Fibroblast of peridontal ligament (primary cell): ENCODE results near the gene GFM1.

ENCODE experiments used
- DNase-seq: peaks from one replicate; pipeline ENCODE4 v3.0.0-alpha.2; 2010; ENCODE audit errors: extremely low read depth

The GFM1 gene

GRCh38 chr3:158644345-158644908, at the start of gene GFM1:
GFM1 (plus strand) TSS chr3:158644527; CDS start chr3:158644635, 108 bp downstream.
- peak; percentile 95 for DNase-seq

- DNase-seq: no peak
These were observed 43.5 kb upstream of the GFM1 start for GRCh38 chr3:158600787-158601186.

- DNase-seq: no peak
These were observed 42.1 kb upstream of the GFM1 start for GRCh38 chr3:158602227-158602626.

- DNase-seq: no peak
These were observed 26.1 kb upstream of the GFM1 start for GRCh38 chr3:158617982-158618875.

- no peak for DNase-seq
These were observed 18.4 kb upstream of the GFM1 start for GRCh38 chr3:158625881-158626280.

GRCh38 chr3:158631981-158632380, 12.3 kb upstream of the GFM1 start:
- DNase-seq: no peak

GRCh38 chr3:158640646-158641045, 3.7 kb upstream of the GFM1 start:
- DNase-seq: no peak

- DNase-seq: no peak
These were observed 2.3 kb upstream of the GFM1 start for GRCh38 chr3:158642005-158642404.

GRCh38 chr3:158642474-158643210, 1.7 kb upstream of the GFM1 start:
- DNase-seq: no peak

- no peak for DNase-seq
These were observed 5.5 kb downstream of the GFM1 start for GRCh38 chr3:158649791-158650190.

- DNase-seq: no peak
These were observed 6.9 kb downstream of the GFM1 start for GRCh38 chr3:158651192-158651591.

- no peak for DNase-seq
These were observed 8.1 kb downstream of the GFM1 start for GRCh38 chr3:158652463-158652862.

- no peak for DNase-seq
These were observed 14.6 kb downstream of the GFM1 start for GRCh38 chr3:158658889-158659288.

GRCh38 chr3:158659454-158660237, 15.3 kb downstream of the GFM1 start:
- peak; percentile 86 for DNase-seq

- no peak for DNase-seq
These were observed 16.4 kb downstream of the GFM1 start for GRCh38 chr3:158660711-158661110.

- no peak for DNase-seq
These were observed 18.9 kb downstream of the GFM1 start for GRCh38 chr3:158663246-158663645.

- no peak for DNase-seq
These were observed 19.5 kb downstream of the GFM1 start for GRCh38 chr3:158663832-158664231.

GRCh38 chr3:158666416-158666815, 22.1 kb downstream of the GFM1 start:
- no peak for DNase-seq

- DNase-seq: peak; percentile 71
These were observed 24.2 kb downstream of the GFM1 start for GRCh38 chr3:158668506-158668905.

GRCh38 chr3:158671821-158672214, 27.5 kb downstream of the GFM1 start:
- DNase-seq: peak; percentile 24

GRCh38 chr3:158672215-158673176, 28.2 kb downstream of the GFM1 start, which contains the start of gene LXN:
LXN (minus strand) TSS chr3:158672648; CDS start chr3:158672478, 170 bp downstream.
- peak; percentile 81 for DNase-seq
